GM23248 (cell line): ENCODE measurements around the gene LMF1.

ENCODE experiments used
- EZH2 ChIP-seq: fragments of 200-600 bp; sonication (generic); IDR thresholded peaks from 2 replicates; pipeline ENCODE4 v1.6.1; 2018; ENCODE audit warnings: antibody characterized with exemption, mild to moderate bottlenecking; ENCODE audit not compliant: insufficient read depth, poor library complexity, severe bottlenecking
- EZH2phosphoT487 ChIP-seq: fragments of 200-600 bp; sonication (generic); IDR thresholded peaks from 2 replicates; pipeline ENCODE4 v1.6.1; 2018; ENCODE audit warnings: antibody characterized with exemption, moderate library complexity, mild to moderate bottlenecking, low read depth; ENCODE audit not compliant: insufficient read depth

- TF ChIP-seq EZH2phosphoT487 (no peak), EZH2 (no peak)
Observed at GRCh38 chr16:927406-927805, 43.4 kb downstream of the LMF1 start.
